GM18511 (cell line): ENCODE data around the gene OVOL2.

ENCODE experiments used
- ATAC-seq: cut with Tn5 transposase; IDR thresholded peaks from one replicate; pipeline ENCODE4 v1.9.1; 2021; ENCODE audit warnings: mild to moderate bottlenecking, moderate library complexity; ENCODE audit not compliant: unreplicated experiment

Gene OVOL2

DNA sequence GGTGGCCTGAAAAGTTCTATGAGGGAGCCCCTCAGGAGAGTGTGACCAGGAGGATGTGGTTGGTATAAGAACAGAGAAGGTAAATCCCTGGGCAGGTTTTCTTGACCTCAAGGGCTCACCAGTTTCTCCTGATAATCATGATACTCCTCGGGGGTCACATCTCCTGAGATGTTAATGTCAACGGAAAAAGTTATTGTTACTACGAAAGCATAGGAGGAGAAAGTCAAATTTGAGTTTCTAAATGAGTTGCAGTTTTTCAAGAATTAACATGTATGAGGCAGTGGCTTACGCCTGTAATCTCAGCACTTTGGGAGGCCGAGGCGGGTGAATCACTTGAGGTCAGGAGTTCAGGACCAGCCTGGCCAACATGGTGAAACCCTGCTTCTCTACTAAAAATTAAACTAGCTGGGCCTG lies 65.5 kb downstream of the OVOL2 start:
- ATAC-seq = peak; percentile 66

DNA sequence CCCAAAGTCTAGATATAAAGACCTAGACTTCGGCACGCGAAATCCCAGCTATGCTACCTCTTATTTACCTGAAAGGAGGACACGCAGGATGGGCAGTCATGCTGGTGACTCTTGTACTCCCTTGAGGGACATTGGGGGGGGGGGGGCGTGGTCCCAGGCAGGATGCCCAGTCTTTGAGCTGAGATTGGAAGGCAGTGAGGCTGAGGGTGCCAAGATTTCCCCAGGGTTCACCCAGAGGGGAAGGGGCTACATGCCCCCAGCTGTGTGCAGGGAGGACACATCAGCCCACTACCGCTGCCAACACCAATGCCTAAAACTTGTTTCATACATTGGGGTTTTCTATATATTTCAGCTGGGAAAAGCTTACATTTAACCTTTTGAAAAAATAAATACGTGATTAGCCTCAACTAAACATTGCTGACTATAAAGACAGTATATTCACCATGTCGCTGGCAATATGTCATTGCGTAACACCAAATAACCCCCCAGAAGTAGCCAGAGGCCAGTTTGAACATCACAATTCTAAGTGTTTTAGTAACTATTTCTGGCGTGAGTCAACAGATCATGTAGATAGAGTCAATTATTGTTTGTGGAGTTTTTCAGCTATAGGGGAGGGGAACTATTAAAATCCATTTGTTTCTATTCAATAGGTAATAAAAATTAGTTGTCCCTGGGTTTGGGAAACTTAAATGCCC lies 67.3 kb downstream of the OVOL2 start:
- no peak for ATAC-seq

DNA sequence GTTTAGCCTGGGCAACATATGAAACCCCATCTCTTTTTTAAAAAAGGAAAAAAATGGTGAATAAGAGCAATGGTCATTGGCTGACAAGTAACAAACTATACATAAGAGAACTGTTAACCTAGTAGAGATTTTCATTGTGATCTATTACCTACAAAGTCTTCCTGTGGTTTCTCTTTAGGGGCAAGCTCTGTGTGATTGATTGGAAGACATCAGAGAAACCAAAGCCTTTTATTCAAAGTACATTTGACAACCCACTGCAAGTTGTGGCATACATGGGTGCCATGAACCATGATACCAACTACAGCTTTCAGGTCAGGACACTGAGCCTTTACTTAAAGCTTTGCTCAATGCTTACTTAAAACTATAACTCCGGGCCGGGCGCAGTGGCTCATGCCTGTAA lies 69.7 kb downstream of the OVOL2 start:
- no peak for ATAC-seq

DNA sequence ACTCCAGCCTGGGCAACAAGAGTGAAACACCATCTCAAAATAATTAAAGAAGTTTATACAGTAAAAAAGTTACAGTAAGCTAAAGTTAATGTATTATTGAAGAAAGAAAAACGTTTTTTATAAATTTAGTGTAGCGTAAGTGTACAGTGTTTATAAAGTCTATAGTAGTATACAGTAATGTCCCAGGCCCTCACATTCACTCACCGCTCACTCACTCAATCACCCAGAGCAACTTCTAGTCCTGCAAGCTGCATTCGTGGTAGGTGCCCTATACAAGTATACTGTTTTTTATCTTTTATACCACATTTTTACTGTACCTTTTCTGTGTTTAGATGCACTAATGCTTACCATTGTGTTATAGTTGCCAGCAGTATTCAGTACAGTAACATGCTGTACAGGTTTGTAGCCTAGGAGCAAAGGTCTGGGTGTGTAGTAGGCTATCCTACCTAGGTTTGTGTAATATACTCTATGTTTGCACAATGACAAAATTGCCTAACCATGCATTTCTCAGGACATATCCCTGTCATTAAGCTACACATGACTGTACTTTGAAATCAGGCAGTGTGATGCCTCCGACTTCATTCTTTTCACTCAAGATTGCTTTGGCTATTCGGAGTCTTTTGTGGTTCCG lies 72.2 kb downstream of the OVOL2 start:
- no peak for ATAC-seq

DNA sequence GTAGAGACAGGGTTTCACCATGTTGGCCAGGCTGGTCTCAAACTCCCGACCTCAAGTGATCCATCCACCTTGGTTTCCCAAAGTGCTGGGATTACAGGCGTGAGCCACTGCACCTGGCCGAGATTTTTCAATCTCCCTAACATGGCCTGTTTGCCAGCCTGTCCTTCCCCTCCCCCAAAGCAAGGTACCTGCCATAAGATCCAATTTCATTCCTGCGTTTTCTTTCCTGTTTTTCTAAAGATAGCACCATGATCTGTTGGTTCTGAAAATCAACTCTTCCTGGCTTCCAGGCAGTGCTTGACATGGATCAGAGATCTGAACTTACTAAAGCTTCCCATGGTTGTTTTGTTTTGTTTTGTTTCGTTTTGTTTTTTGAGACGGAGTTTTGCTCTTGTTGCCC lies 81.4 kb downstream of the OVOL2 start:
- no peak for ATAC-seq
